Measurements from ENCODE around the gene DNAH2. TPM values are rescaled to one million over a fixed set of nuclear protein-coding genes. Genes with fewer than 3 reads are reported as not detected.

DNAH2 gene
- total RNA-seq, 1 experiment from 2014 or later = 0.17 TPM

DNA sequence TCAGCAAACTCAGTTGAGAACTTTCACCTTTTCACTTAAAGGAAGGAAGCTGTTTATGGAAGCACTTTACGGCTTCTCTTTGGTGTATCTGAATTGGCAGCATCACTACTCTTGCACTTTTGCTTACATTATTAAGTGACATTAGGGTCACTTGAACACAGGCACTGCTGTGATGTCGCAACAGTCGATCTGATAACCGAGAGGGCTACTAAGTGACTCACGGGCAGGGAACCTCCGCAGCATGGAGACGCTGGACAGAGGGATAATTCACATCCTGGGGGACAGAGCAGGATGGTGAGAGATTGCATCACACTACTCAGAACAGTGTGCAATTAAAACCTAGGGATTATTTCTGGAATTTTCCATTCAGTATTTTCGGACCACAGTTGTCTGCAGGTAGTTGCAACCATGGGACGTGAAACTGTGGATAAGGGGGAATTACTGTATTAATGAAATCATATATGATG lies 56.5 kb downstream of the DNAH2 start:
- peak; percentile 87 for DNase-seq (ENCODE audit: low spot score)

DNA sequence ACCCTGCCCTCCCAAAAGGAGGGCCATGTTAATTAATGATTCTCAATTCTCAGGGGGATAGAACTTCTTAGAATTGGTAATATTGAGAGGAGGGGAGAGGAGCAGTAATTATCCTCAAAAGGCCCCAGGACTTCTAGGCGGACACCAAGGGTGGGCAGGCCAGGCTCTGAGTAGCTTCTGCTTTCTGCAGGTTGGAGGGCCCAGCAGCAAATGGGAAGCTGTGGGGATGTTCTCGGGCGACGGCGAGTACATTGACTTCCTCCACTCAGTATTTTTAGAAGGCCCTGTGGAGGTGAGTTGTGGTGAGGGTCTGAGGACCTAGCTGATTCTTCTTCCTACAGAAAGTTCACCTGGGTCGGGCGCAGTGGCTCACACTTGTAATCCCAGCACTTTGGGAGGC lies 57.5 kb downstream of the DNAH2 start:
- DNase-seq (ENCODE audit: low spot score) = no peak

DNA sequence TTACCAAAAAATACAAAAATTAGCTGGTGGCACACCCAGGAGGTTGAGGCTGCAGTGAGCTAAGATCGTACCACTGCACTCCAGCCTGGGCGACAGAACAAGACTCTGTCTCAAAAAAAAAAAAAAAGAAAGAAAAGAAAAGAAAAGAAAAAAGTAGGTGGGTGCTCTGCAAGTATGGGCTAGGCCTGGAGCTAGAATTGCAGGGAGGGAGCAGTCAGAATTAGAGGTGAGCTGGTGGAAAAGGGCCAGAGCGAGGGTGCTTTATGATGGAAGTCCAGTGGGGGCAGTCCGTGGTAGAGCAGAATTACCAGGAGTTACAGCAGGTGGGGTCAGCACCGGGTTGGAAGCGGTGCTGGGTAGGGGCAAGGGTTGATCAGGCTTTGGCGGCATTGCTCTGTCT lies 59.5 kb downstream of the DNAH2 start:
- no peak for DNase-seq (ENCODE audit: low spot score)

DNA sequence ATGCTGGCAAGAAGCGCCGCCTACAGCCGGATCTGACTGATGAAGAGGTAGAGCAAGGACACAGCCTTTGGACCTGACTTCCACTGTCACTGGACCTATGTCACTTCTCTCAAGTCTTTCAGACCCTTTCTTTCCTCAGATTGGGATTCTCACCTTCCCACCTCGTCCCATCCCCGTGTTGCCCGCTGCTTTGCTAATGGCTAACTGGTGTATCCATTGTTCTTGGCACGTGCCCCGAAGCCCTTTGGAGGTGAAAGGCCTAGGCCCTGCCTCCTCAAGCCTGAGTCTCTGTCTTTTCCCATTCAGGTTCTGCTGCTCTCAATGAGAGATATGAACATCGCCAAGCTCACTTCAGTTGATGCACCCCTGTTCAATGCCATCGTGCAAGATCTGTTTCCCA lies 63.2 kb downstream of the DNAH2 start:
- DNase-seq (ENCODE audit: low spot score) = no peak

DNA sequence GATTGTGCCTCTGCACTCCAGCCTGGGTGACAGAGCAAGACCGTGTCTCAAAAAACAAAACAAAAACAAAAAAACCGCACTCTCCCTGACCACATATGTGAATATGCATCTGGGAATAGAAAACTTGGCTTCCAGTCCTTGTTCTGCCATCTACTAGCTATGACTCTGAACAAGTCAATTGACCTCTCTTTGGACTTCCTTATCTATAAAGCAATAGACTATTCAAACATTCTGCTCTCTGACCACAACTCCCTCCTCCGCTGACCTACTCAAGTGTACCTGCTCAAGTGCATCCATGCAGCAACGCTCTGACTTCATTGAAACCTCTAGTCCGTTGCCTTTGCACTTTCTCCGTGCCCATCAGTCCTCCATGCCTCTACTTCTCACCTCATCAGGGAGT lies 63.9 kb downstream of the DNAH2 start:
- no peak for DNase-seq (ENCODE audit: low spot score)

DNA sequence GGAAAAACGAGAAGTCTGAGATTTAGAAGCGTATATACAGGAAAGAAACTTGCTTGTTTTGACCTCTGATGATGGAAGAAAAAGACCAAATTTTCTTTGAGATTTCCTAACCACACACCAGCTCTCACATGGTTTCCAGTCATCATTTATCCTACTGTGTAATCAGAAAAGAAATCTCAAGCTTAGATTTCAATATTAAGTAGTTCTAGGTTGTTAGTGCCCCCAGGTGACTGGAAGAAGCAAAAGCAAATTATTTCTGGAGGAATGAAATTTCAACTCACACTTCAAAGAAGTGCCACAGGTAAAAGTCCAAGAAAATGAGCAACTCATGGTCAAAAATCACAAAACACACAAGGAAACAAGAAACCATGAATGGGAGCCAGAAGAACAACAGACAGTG lies 64.7 kb downstream of the DNAH2 start:
- peak; percentile 51 for DNase-seq (ENCODE audit: low spot score)

DNA sequence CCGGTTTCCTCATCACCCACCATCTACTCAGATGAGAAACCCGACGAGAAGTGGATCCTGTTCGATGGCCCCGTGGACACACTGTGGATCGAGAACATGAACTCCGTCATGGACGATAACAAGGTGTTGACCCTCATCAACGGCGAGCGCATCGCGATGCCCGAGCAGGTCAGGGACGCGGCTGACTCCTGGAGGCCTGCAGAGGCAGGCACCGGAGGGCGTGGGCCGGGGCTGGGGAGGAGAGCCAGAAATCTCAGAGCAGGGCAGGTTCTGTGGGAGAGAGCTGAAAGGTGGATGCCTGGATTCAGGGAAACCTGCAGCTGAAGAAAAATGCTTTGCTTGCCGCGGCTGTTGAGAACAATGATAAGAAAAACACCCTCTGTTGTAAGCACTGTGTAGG lies 69.3 kb downstream of the DNAH2 start:
- no peak for DNase-seq (ENCODE audit: low spot score)

DNA sequence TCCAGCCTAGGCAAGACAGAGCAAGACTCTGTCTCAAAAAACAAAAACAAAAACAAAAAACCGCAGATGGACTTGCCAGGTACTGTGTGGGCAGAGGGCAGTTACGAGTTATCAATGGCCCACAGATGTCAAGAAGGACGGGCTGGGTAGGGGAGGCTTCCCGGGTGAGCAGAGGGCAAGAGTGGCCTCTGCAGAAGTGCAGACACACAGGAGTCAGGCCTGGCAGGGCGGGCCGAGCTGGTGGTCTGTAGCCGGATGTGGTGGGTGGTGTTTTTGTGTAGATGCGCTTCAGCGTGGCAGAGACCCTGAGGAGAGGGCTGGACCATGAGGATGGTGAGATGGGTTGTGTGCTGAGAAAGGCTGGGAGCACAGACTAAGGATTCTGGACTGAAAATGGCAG lies 71.6 kb downstream of the DNAH2 start:
- DNase-seq (ENCODE audit: low spot score) = no peak

DNA sequence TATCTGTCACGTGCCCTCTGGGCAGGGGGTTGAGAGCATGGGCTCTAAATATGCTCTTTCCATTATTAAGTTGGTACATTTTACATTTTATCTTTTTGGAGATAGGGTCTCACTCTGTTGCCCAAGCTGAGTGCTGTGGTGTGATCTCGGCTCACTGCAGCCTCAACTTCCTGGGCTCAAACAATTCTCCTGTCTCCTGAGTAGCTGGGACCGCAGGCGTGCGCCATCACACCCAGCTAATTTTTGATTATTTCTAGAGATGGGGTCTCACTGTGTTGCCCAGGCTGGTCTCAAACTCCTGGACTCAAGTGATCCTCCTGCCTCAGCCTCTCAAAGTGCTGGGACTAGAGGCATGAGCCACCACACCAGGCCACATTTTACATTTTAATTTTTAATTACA lies 72.6 kb downstream of the DNAH2 start:
- DNase-seq (ENCODE audit: low spot score) = no peak

DNA sequence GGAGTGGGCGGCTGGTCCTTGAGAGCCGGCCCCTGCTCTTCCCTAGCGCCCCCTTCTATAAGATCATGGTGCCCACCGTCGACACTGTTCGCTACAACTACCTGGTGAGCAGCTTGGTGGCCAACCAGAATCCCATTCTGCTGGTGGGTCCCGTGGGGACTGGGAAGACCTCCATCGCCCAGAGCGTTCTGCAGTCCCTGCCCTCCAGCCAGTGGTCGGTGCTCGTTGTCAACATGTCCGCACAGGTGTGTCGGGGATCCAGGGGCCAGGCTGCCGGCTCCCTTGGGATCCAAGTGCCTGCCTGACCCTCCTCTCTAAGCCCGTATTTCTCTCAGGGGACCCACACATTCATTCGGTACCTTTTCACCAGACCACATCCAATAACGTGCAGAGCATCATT lies 75.1 kb downstream of the DNAH2 start:
- no peak for DNase-seq (ENCODE audit: low spot score)

DNA sequence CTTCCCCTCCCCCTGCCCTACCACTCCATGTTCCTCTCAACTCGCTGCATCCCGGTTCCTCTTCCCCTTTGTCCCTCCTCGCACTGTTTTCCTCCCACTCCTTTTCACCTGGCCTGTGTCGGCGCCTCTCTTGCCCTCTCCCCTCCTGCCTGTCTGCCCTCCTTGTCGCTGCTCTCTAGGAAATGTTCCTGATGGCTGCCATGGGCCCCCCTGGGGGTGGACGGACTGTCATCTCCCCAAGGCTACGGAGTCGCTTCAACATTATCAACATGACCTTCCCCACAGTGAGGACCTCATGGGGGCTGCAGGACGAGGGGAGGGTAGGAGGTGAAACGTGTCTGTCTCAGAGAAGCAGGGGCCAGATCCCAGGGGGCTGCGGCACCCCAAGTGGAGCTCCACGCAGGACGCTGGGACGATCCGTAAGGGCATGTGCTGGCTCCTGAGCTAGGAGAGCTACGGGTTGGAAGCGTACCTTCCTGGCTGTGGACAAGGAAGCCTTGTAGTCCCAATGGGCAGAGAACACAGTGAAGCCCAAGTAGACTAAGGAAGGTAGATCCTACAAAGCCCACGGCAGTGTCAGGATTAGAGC lies 76.6 kb downstream of the DNAH2 start:
- no peak for DNase-seq (ENCODE audit: low spot score)

DNA sequence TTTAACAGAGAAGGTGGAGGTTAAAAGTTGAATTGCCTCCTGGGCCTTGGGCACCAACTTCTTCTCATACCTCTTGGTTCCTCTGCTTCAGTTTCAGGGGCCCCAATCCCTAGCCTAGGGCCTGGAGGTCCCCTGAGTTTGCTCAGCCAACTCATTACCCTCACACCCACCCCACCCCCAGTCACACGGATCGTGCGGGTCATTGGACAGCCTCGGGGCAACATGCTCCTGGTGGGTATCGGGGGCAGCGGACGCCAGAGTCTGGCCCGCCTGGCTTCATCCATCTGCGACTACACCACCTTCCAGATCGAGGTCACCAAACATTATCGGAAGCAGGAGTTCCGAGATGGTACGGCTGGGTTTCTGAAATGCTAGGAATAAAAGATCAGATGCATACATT lies 80.4 kb downstream of the DNAH2 start:
- no peak for DNase-seq (ENCODE audit: low spot score)

DNA sequence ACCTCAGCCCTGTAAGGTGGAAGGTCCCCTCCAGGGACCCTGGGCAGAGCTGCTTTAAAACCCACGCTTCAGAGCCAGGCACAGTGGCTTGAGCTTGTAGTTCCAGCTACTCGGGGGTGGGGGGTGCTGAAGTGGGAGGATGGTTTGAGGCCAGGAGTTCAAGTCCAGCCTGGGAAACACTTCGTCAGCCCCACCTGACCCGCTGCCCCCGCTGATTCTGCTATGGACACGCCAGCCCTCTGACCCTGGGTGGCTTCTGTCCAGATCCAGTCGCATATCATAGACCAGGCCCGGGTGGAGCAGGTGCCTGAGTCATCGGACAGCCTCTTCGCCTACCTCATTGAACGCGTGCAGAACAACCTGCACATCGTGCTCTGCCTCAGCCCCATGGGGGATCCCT lies 81.3 kb downstream of the DNAH2 start:
- DNase-seq (ENCODE audit: low spot score) = no peak

DNA sequence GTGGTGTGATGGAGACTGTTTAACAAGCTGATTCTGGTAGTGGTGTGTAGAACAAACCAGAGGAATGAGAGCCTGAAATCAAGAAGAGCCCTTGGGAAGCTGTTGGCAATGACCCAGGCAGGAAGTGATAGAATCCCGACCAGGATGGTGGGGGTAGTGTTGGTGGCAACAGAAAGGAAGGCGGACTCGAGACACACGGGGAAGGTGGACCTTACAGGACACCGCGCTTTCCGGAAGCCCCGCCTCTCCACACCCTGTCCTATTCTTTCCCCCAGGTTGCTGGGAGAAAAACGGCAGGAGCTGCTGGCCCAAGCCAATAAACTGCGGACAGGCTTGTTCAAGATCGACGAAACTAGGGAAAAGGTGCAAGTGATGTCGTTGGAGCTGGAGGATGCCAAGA lies 86.4 kb downstream of the DNAH2 start:
- peak; percentile 21 for DNase-seq (ENCODE audit: low spot score)

DNA sequence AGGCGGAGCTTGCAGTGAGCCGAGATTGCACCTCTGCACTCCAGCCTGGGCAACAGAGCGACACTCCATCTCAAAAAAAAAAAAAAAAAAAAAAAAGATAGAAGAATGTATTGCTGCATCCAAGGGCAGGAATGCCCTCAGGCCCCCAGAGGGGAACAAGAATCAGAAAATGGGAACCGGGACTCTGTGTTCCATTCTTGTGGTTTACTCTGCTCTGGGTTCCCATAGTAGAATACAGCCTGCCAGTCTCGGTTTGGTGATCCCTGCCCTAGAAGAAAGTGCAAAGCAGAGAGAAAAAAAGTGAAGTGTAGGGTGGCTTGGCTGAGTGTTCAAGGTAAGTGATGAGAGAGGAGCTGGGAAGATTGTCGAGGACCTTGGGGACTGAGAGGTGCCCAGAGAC lies 89.0 kb downstream of the DNAH2 start:
- DNase-seq (ENCODE audit: low spot score) = no peak

DNA sequence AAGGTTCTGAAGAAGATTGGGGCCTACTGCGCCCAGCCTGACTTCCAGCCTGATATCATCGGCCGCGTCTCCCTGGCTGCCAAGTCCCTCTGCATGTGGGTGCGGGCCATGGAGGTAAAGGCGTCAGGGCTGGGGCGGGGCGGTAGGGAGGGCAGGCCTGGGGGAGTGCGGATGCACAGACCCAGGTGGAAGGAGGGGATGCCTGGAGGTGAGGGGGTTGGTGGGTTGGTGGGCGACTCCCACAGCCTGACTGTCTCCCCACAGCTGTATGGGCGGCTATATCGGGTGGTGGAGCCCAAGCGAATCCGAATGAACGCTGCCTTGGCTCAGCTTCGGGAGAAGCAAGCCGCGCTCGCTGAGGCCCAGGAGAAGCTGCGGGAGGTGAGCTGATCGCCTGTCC lies 89.7 kb downstream of the DNAH2 start:
- no peak for DNase-seq (ENCODE audit: low spot score)

DNA sequence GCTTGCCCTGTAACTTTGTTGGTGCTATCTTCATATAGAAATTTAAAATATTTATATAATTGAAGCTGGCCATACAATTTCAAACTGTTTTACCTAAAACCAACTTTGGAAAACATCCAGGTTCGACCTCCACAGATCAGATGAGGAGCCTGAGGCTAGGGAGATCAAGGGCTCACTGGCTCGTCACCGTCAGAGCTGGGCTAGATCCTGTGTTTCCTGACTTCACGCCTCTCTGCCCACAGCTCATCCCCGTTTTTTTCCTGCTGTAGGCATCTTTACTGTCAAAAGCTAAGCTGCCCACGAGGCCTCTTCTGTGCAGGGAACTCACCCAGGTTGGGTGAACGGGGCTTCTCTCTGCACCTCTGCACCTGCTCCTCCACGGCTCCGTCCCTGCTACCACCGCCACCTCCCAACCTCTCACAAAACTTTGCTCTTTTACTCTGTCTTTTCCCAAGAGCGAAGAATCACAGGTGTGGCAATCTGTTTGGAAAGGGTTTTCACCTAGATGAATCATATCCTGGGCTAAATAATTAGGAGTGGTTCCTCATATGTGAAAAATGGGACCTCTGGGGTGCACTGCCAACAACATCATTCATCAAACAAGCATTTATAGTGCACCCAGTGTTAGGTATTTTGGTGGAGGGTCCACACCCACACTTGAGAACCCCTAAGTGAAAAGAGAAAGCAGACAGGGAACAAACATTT lies 91.7 kb downstream of the DNAH2 start:
- DNase-seq (ENCODE audit: low spot score) = peak; percentile 70

DNA sequence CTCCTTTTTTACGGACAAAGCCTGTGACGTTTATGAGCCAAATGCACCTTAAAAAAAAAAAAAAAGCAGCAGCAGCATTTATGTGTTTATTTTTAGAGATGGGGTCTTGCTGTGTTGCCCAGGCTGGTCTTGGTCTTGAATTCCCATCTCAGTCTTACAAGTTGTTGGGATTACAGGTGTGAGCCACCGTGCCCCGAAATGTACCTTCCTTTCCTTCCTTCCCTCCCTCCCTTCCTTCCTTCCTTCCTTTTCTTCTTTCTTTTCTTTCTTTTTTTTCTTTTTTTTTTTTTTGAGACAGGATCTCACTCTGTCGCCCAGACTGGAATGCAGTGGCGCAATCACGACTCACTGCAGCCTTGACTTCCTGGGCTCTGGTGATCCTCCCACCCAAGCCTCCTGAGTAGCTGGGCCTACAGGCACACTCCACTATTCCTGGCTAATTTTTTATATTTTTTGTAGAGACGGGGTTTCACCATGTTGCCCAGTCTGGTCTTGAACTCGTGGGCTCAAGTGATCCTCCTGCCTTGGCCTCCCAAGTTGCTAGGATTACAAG lies 92.3 kb downstream of the DNAH2 start:
- peak; percentile 34 for DNase-seq (ENCODE audit: low spot score)

DNA sequence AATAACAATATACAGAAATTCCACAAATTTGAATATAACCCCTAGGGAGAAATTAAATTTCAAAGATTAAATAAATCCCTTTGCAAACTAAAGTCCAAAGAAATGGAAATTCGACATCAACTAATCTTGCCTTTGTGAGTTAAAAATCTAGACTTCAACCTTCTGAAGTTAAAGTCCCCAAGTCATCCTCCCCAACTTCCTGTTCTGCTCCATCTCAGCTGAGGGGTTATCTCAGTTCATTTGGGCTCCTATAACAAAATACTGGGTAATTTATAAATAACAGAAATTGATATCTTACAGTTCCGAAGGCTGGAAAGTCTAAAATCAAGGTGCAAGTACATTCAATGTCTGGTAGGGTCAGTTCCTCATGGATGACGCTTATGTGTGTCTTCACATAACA lies 93.7 kb downstream of the DNAH2 start:
- no peak for DNase-seq (ENCODE audit: low spot score)

DNA sequence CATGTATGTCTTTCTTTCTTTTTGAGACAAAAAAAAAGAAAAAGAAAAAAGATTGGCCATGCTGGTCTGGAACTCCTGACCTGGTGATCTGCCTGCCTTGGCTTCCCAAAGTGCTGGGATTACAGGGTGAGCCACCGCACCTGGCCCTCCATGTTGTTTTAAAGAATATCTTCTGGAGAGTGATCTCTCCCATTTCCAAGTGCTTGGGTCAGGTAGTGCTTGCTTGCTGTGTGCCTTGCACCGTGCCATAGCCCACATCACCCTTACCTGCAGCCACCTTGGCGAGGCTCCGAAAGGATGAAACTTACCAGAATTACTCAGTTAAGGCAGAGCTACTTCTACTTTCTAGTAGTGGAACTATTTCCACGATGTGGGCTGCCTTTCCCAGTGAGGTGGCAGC lies 97.4 kb downstream of the DNAH2 start:
- DNase-seq (ENCODE audit: low spot score) = no peak

DNA sequence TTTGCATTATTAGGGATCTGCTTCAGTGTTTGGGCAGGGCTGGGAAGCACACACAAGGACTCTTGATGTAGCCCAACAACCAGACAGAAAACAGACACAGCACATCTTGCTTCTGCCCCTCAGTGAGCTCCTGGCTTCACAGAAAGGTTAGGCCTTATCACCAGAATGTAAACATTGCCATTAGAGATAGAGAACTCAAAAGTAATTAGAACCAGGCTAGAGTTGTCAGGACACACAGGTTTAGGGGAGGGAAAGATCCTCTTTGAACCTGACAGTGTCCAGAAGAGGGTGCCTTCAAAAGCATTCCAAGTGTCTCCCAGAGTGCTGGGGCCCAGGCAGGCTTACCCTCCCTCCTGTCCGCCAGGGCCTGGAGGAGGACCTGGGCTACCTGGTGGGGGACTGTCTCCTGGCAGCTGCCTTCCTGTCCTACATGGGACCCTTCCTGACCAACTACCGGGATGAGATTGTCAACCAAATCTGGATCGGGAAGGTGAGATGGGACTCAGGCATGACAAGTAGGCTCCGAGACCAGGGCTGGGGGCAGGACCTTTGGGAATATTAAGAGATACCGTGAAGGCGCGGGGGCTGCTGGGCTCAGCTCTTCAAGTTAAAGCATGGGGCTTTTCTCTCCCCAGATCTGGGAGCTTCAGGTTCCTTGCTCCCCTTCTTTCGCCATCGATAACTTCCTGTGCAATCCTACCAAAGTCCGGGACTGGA lies 99.5 kb downstream of the DNAH2 start:
- no peak for DNase-seq (ENCODE audit: low spot score)

DNA sequence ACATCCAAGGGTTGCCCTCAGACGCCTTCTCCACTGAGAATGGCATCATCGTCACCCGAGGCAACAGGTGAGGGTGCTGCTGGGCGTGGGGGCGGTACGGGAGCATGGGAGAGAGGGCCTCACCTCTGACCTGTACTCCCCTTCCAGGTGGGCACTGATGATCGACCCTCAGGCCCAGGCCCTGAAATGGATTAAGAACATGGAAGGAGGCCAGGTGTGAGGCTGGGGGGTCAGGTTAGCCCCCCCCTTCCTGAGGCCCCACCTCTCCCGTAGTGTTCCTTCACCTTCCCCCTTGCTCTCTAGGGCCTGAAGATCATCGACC lies 100.1 kb downstream of the DNAH2 start:
- DNase-seq (ENCODE audit: low spot score) = no peak

DNA sequence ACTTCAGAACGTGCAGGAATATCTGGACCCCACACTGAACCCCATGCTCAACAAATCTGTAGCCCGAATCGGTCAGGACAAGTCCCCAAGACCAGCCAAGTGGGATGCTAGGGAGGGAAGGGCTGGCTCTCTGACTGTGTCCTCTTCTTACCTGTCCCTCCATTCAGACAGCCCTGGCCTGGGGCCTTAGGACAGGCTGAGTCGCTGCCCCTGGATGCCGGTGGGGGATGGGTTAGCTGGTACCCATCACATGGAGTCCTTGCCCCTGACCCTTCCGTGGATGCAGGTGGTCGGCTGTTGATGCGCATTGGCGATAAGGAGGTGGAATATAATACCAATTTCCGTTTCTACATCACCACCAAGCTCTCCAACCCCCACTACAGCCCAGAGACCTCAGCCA lies 100.5 kb downstream of the DNAH2 start:
- DNase-seq (ENCODE audit: low spot score) = no peak

All from A172 (cell line).